Measurements from ENCODE around the gene MPP4.

GRCh38 chr2:201618744-201619662, 79.4 kb downstream of the MPP4 start:
- TF ChIP-seq POLR2A (IDR thresholded peaks at IDR 0.05; ENCODE audit: low read length) (no peak), GATA1 (IDR thresholded peaks at IDR 0.05; ENCODE audit: low read depth, low read length) (no peak)

All from erythroblast (primary cell).